CD4-positive, alpha-beta memory T cell (primary cell): Measurements from ENCODE around the gene FOXL3. TPM values are rescaled to one million over a fixed set of nuclear protein-coding genes. Genes with fewer than 3 reads are reported as not detected.

ENCODE experiments used
- CTCF ChIA-PET: fragments of 350-600 bp; sonication (Branson Sonifier 250); formaldehyde crosslinking; loops from one replicate; lab custom pipeline; 2021; ENCODE audit warnings: inconsistent platforms; ENCODE audit not compliant: partially characterized antibody; lab: Charles Lee
- POLR2A ChIA-PET: fragments of 350-600 bp; sonication (Branson Sonifier 250); formaldehyde crosslinking; loops from one replicate; lab custom pipeline; 2021; ENCODE audit not compliant: partially characterized antibody; lab: Charles Lee
- DNase-seq, 5 donors: peaks; one replicate each; pipeline versions ENCODE4 v3.0.0 to v3.0.0-alpha.2; 2020 to 2022; ENCODE audit warnings: mixed read lengths in 1 of 5
- H3K27ac ChIP-seq: one replicate; pipeline ENCODE4 v1.7.0; 2013; ENCODE audit warnings: low read depth, low read length
- H3K27me3 ChIP-seq: 2 replicates; pipeline ENCODE4 v1.7.0; 2013; ENCODE audit warnings: mild to moderate bottlenecking, low read length, moderate library complexity; ENCODE audit not compliant: insufficient read depth
- H3K36me3 ChIP-seq: 2 replicates; pipeline ENCODE4 v1.7.0; 2013; ENCODE audit warnings: mild to moderate bottlenecking, low read length, moderate library complexity; ENCODE audit not compliant: insufficient read depth
- H3K4me1 ChIP-seq: 2 replicates; pipeline ENCODE4 v1.7.0; 2013; ENCODE audit warnings: mild to moderate bottlenecking, low read length, moderate library complexity; ENCODE audit not compliant: insufficient read depth
- H3K4me3 ChIP-seq, 2 donors: one replicate each; pipeline ENCODE4 v1.7.0; 2013; ENCODE audit warnings: low read length in 2 of 2, mild to moderate bottlenecking in 1 of 2
- H3K9me3 ChIP-seq, 2 donors: one replicate each; pipeline ENCODE4 v1.7.0; 2013; ENCODE audit warnings: low read length in 2 of 2, control low read depth in 1 of 2; ENCODE audit not compliant: control insufficient read depth in 1 of 2
- H3K27ac Mint-ChIP-seq, 7 donors: one replicate each; pipeline ENCODE4 v1.8.0; 2020 to 2021; ENCODE audit warnings: mixed read lengths in 7 of 7, mild to moderate bottlenecking in 6 of 7, inconsistent platforms in 3 of 7, moderate library complexity in 3 of 7
- H3K27me3 Mint-ChIP-seq, 2 donors: one replicate each; pipeline ENCODE4 v1.8.0; 2020 to 2021; ENCODE audit warnings: mixed read lengths in 2 of 2
- H3K36me3 Mint-ChIP-seq, 2 donors: one replicate each; pipeline ENCODE4 v1.8.0; 2020 to 2021; ENCODE audit warnings: mixed read lengths in 2 of 2, inconsistent platforms in 1 of 2, mild to moderate bottlenecking in 1 of 2
- H3K4me1 Mint-ChIP-seq, 4 donors: one replicate each; pipeline ENCODE4 v1.8.0; 2020 to 2021; ENCODE audit warnings: mixed read lengths in 4 of 4, mild to moderate bottlenecking in 1 of 4
- H3K4me3 Mint-ChIP-seq, 8 donors: one replicate each; pipeline ENCODE4 v1.8.0; 2020 to 2021; ENCODE audit warnings: mixed read lengths in 8 of 8, mild to moderate bottlenecking in 7 of 8, moderate library complexity in 6 of 8, inconsistent platforms in 3 of 8
- H3K9me3 Mint-ChIP-seq, 8 donors: one replicate each; pipeline ENCODE4 v1.8.0; 2020 to 2021; ENCODE audit warnings: mixed read lengths in 8 of 8, mild to moderate bottlenecking in 5 of 8, inconsistent platforms in 3 of 8, moderate library complexity in 1 of 8
- intact Hi-C: fragments of 100-400 bp; cut with micrococcal nuclease; formaldehyde crosslinking; loops from one replicate; pipeline ENCODE4 v1.15.1; 2023
- polyA plus RNA-seq, 2 donors: library from polyadenylated mRNA; unstranded; fragments of 300-500 nt; fragmentation: Illumina TruSeq; gene quantifications; one replicate each; pipeline ENCODE4 v1.2.3, GENCODE V29; 2021
- total RNA-seq, 2 experiments: library from RNA; stranded (reverse); gene quantifications; one replicate each; pipeline ENCODE4 v1.2.3, GENCODE V29; 2021

Gene FOXL3
- total and polyA plus RNA-seq, 4 experiments from 2014 or later = not detected

DNA sequence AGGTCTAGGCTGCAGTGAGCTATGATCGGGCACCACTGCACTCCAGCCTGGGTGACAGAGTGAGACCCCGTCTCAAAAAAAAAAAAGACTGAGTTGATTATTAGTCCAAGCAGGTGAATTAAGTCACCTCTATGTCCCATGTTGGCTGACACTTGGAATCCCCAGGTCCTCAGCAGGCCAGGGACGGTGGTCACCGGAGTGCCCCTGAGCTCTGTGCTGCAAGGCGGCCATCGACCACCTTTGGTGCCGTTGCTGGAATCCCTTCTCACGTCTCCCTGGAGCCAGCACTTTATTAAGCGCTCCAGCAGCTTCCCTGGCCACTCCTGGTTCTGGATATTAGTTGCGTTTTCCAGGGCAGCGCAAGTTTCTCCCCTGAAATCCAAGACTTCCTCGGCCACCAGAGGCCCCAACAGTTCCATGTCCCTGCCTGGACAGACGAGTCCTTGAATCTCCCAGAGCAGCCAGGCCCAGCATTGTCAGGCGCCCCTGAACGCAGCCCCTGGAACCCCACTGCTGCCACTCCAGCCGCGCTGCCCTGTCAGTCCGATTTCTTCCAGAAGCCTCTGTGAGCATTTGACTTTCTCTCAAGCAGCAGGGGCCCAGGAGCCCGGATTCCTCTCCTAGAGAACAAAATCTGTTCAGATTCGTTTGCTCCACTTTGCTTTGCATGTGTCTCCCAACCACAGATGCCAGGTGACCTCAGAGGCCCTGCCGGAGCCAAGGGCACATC is 38.4 kb upstream of the FOXL3 start:
- H3K27me3 ChIP-seq = no peaks in the 10 kb centered on the region
- POLR2A ChIA-PET = no interaction called here
- H3K27ac ChIP-seq = no peak overlapping the region
- Mint-ChIP-seq H3K27ac (no peak overlapping the region), H3K27me3 (peaks cover 0 to 1% of the 10 kb centered on the region in 2 donors), H3K4me1 (no peaks in the 10 kb centered on the region), H3K36me3 (no peaks in the 10 kb centered on the region), H3K9me3 (no peaks in the 10 kb centered on the region), H3K4me3 (no peak overlapping the region)
- intact Hi-C loops = no loop called here
- H3K36me3 ChIP-seq = no peaks in the 10 kb centered on the region
- no peaks in the 10 kb centered on the region for H3K4me1 ChIP-seq
- CTCF ChIA-PET = no interaction called here
- H3K9me3 ChIP-seq = no peaks in the 10 kb centered on the region
- no peak overlapping the region for H3K4me3 ChIP-seq
- no peak for DNase-seq

DNA sequence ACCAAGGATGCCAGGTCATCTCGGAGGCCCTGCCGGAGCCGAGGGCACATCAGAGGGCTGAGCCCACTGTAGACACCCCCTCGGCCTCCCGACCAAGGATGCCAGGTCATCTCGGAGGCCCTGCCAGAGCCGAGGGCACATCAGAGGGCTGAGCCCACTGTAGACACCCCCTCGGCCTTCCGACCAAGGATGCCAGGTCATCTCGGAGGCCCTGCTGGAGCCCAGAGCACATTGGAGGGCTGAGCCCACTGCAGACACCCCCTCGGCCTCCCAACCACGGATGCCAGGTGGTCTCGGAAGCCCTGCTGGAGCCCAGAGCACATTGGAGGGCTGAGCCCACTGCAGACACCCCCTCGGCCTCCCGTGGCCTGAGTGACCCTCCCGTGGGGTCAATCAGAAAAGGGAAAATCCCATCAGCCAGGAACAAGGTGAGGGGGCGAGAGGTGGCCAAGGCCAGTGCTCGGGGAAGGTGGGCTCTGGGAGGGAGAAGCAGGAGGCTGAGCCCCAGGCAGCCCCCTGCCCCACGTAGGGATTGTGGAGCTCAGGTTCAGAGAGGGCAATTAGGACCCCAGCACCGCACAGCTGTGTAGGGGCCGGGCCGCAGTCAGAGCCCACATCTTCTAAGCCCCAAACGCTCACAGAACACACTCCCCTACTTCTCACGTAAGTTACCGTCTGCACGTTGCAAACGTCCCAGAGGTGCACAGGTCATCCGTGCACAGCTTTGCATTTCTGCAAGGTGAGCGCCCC is 37.6 kb upstream of the FOXL3 start:
- Mint-ChIP-seq H3K4me3 (no peak overlapping the region), H3K4me1 (no peaks in the 10 kb centered on the region), H3K9me3 (no peaks in the 10 kb centered on the region), H3K36me3 (no peaks in the 10 kb centered on the region), H3K27me3 (peaks cover 0 to 1% of the 10 kb centered on the region in 2 donors), H3K27ac (no peak overlapping the region)
- no peak overlapping the region for H3K4me3 ChIP-seq
- no peak overlapping the region for H3K27ac ChIP-seq
- no peak for DNase-seq
- H3K27me3 ChIP-seq = no peaks in the 10 kb centered on the region
- ChIA-PET CTCF (no interaction called here), POLR2A (no interaction called here)
- H3K36me3 ChIP-seq = no peaks in the 10 kb centered on the region
- no peaks in the 10 kb centered on the region for H3K4me1 ChIP-seq
- no peaks in the 10 kb centered on the region for H3K9me3 ChIP-seq
- intact Hi-C loops = no loop called here

DNA sequence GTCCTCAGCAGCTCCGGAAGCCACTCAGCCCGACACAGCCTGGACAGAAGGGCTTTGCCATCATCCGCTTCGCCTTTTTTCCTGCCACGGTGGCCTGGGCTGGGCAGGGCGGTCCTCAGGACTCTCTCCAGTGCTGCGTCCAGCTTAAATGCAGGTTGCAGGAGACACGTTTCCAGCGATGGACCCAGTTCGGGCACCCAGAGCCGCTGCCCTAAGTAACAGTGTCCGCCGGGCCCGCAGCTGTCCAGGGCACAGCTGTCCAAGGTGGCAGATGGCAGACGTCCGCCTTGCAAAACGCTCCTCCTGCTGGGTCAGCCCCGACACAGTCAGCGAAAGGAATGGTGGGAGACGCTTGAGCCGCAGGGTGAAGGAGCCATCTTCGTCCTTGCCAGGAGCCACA is 37.0 kb upstream of the FOXL3 start:
- Mint-ChIP-seq H3K4me1 (no peaks in the 10 kb centered on the region), H3K9me3 (no peaks in the 10 kb centered on the region), H3K27ac (no peak overlapping the region), H3K36me3 (no peaks in the 10 kb centered on the region), H3K4me3 (no peak overlapping the region), H3K27me3 (peaks cover 0 to 1% of the 10 kb centered on the region in 2 donors)
- no peaks in the 10 kb centered on the region for H3K27me3 ChIP-seq
- H3K27ac ChIP-seq = no peak overlapping the region
- CTCF ChIA-PET = no interaction called here
- no peak overlapping the region for H3K4me3 ChIP-seq
- POLR2A ChIA-PET = no interaction called here
- DNase-seq = no peak
- H3K4me1 ChIP-seq = no peaks in the 10 kb centered on the region
- intact Hi-C loops = no loop called here
- no peaks in the 10 kb centered on the region for H3K36me3 ChIP-seq
- H3K9me3 ChIP-seq = no peaks in the 10 kb centered on the region

DNA sequence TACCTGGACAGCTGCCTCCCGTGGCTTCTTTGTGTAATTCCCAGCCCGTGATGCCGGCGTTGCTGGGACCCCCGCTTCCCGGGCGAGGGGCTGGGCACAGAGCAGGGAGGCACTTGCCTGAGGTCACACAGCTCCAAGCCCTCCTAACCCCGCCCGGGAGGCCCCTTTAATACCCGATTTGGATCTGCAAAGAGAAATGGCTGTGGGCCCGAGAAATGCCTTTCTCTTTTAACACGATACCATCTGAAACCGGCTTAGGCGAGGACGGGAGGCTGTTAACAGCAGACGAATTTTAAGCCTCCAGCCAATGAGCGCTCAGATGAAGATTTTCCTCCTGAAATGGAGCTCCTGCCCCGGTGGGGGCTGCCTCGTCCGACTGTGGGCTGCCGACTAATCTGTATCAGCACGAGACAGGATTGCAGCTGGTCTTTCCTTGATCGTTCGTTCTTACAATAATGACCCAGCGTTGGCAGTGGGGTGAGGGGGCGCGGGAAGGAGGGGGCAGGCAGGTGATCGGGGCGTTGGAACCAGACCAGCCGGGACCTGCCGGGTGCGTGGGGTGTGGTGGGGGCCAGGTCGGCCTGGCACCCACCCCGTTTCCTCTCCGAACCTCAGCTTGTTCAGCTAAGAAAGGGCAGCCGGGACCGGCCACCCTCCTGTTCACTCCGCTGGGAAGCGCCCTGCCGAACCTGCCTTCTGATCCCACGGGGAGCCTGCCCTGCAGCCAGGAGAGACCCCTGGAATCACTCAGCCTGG is 36.2 kb upstream of the FOXL3 start:
- Histone ChIP-seq H3K4me3 (no peak overlapping the region), H3K27me3 (no peaks in the 10 kb centered on the region), H3K27ac (no peak overlapping the region), H3K4me1 (no peaks in the 10 kb centered on the region), H3K36me3 (no peaks in the 10 kb centered on the region), H3K9me3 (no peaks in the 10 kb centered on the region)
- ChIA-PET POLR2A (no interaction called here), CTCF (no interaction called here)
- intact Hi-C loops = no loop called here
- no peaks in the 10 kb centered on the region for H3K4me1 Mint-ChIP-seq
- H3K9me3 Mint-ChIP-seq = no peaks in the 10 kb centered on the region
- H3K27me3 Mint-ChIP-seq = peaks cover 0 to 1% of the 10 kb centered on the region in 2 donors
- DNase-seq = no peak
- no peaks in the 10 kb centered on the region for H3K36me3 Mint-ChIP-seq
- H3K27ac Mint-ChIP-seq = no peak overlapping the region
- H3K4me3 Mint-ChIP-seq = no peak overlapping the region

DNA sequence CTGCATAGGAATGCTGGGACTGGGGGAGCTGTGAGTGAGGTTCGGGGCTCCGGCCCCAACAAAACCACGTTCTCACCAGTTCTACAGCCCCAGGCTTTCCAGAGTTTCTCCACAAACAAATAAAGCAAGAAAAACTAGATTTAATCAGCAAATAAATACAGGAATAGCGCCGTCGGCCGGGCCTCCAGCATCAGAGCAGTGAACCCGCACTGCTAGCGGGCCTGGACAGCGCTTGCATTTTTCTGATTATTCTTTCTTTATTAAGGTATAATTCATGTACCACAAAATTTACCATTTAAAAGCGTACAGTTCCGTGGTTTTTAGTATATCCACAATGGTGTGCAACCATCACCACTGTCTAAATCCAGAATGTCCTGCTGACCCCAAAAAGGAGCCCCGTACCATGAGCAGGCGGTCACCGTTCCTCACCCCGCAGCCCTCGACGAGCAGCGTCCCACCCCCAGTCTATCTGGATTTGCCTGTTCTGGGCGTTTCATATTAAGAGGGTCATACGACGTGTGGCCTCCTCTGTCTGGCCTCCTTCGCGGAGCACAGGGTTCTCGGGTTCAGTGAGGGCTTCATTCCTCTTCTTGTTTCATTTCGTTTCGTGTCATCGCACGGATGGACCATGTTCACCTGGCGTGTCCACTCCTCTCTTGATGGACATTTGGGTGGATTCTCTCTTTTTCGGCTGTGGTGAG is 35.5 kb upstream of the FOXL3 start:
- no peaks in the 10 kb centered on the region for H3K36me3 ChIP-seq
- no peaks in the 10 kb centered on the region for H3K4me1 ChIP-seq
- no peaks in the 10 kb centered on the region for H3K27me3 ChIP-seq
- no peak overlapping the region for H3K27ac ChIP-seq
- peak overlapping the region in 1 of 7 donors; percentile 12 for H3K27ac Mint-ChIP-seq
- no peak for DNase-seq
- no peaks in the 10 kb centered on the region for H3K9me3 Mint-ChIP-seq
- H3K9me3 ChIP-seq = no peaks in the 10 kb centered on the region
- H3K4me3 Mint-ChIP-seq = no peak overlapping the region
- intact Hi-C loops = no loop called here
- peaks cover 0 to 3% of the 10 kb centered on the region in 2 donors for H3K27me3 Mint-ChIP-seq
- ChIA-PET CTCF (no interaction called here), POLR2A (no interaction called here)
- peaks cover 0 to 2% (median 0%) of the 10 kb centered on the region in 4 donors for H3K4me1 Mint-ChIP-seq
- no peak overlapping the region for H3K4me3 ChIP-seq
- H3K36me3 Mint-ChIP-seq = no peaks in the 10 kb centered on the region

DNA sequence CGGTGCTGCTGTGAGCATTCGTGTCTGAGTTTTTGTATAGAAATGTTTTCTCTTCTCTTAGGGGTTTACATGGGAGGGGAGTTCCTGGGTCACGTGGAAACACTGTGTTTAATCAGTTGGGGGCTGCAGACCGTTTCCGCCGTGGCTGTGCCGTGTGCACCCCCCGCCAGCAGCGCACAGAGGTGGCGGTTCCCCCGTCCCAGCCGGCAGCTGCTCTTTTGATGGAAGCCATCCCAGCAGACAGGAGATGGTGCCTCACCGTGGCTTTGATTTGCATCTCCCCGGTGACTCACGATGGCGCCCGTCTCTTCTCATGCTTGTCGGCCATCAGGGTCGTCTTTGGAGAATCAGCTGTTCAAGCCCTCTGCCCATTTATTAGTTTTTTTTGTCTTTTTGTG is 34.9 kb upstream of the FOXL3 start:
- Histone ChIP-seq H3K9me3 (no peaks in the 10 kb centered on the region), H3K4me1 (no peaks in the 10 kb centered on the region), H3K4me3 (no peak overlapping the region), H3K27ac (no peak overlapping the region), H3K36me3 (no peaks in the 10 kb centered on the region), H3K27me3 (no peaks in the 10 kb centered on the region)
- Mint-ChIP-seq H3K27ac (peak overlapping the region in 1 of 7 donors; percentile 12), H3K9me3 (no peaks in the 10 kb centered on the region), H3K4me3 (no peak overlapping the region), H3K4me1 (peaks cover 0 to 2% (median 0%) of the 10 kb centered on the region in 4 donors), H3K27me3 (peaks cover 0 to 3% of the 10 kb centered on the region in 2 donors), H3K36me3 (no peaks in the 10 kb centered on the region)
- ChIA-PET CTCF (no interaction called here), POLR2A (no interaction called here)
- intact Hi-C loops = no loop called here
- DNase-seq = no peak
